HL-60 (cell line): ENCODE data around the gene ADSL.

Experiments
- CTCF ChIP-seq: IDR thresholded peaks from one replicate; pipeline ENCODE4 v1.5.1; 2011; ENCODE audit warnings: low read length, control low read depth, inconsistent platforms; ENCODE audit not compliant: insufficient read depth
- REST ChIP-seq: IDR thresholded peaks from 2 replicates; pipeline ENCODE4 v1.6.1; 2012; ENCODE audit warnings: low read depth; ENCODE audit not compliant: insufficient replicate concordance

- no peak for TF ChIP-seq CTCF
- TF ChIP-seq REST, result no peak
Observed at GRCh38 chr22:40341604-40342003, 4.7 kb upstream of the ADSL start.
